Activated T-helper 9 cell treated with anti-CD3 and anti-CD28 coated beads, Interleukin-2, amount 50 U/mL, for 16 hours (primary cell): ENCODE data around the gene DNAJC16.
"Not testable (repeated sequence)": the region's sequence is repeated elsewhere in the genome, so short reads cannot be mapped to it uniquely, and the experiment has no call there.

ENCODE experiments used
- DNase-seq: peaks from one replicate; pipeline ENCODE4 v3.0.0-alpha.2; 2020; ENCODE audit warnings: low read depth

The DNAJC16 gene

DNA sequence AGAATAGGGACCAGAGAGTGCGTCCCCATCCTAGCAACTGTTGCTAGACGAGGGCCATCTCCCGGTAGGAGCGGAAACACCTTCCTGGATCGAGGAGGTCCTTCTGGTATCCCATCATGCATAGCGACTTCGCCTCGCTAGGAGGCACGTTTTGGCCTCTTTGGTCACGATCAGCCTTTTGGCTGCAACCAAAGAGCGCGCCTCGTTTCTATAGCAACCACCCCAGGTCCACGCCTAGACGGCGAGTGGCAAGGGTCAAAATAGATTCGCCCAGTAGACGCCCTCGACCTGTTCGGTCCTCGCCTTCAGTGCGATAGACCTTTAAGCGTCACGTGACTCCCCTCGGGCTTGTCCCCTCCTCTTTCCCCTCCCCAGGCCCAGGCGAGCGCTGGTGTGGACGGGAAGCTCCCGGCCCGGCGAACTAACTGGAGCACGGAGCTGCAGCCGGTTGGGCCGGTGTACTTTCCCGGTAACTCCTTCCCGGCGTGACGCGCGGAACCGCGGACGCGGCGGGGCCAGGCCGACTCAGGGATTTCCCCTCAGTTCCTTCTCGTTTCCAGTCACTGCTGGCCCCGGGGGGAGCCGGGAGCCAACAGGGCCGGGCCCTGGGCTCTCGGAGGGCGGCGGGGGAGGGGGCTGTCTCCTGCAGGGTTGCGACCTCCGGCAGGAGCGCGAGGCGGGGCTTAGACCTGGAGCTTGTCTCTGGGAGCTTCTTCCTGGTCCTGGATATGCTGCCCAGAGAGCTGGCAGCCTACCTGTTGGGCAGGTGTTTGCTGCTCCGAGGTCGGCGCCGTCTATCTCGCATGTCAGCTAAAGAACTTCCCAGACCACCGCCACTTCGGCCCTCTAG, at the start of gene DNAJC16:
TSS of gene DNAJC16 (plus strand) at position 359 of the 850 bp plus-strand sequence. CDS start 2,258 bp downstream, outside the sequence.
- DNase-seq, result peak; percentile 91

DNA sequence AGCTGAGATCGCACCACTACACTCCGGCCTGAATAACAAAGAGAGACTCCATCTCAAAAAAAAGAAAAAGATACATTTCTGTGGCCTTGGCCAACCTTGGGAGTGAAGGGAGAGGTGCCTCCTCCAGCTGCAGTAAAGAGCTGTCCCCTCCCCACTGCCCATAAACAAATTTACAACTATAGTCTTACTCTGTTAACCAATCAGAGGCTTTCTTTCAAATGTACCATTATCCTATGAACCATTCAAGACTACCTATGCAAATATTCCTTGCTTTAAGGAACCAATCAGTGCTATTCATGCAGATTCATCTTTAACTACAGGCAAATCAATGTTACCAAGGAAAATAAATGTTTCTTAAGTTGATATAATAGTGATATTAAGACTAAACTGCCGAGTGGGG, 49.7 kb upstream of the DNAJC16 start:
- no peak for DNase-seq

DNA sequence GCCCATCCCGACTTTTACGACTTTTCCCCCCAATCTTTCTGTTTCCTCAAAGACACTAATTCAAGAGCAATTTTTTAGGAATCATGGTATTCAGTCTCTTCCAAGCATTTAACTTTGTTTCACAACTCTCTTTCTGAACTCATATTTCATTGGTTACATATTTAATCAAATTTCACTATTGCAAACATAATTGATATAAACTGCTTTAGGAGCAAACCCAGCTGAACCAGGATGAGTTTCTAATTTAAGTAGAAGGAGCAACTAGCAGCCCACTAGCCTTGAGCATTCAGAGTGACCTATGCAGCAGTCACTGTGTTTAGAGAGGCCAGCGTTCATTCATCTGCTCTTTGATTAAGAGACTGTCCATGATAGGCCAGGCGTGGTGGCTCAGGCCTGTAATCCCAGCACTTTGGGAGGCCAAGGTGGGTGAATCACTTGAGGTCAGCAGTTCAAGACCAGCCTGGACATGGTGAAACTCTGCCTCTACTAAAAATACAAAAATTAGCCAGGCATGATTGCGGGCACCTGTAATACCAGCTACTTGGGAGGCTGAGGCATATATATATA, 48.9 kb upstream of the DNAJC16 start:
- no peak for DNase-seq

DNA sequence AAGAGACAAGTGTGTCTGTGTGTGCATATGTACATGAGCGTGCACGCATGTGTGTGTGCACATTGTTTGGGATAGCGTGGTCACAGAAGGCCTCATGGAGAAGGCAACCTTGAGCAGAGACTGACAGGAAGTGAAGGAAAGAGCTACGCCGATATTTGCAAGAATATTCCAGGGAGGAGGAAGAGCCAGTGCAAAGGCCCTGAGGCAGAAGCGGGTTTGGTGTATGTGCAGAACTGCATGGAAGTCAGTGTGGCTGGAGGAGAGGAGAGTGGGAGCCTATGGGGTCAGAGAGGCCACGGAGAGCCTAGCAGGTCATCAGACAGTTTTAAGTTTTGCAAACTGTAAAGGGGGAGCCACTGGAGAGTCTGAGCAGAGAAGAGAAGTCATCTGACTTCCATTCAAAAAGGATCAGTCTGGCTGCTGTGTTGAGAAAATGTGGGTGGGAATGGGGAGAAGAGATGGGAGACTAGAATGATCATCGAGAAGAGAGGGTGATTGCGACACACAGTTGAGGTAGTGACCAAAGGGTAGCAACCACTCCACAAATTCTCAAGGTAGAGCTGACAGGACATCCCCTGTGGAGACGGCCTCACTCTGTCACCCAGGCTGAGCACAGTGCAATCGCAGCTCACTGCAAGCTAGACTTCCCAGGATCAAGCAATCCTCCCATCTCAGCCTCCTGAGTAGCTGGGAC, 46.8 kb upstream of the DNAJC16 start:
- DNase-seq, result no peak

DNA sequence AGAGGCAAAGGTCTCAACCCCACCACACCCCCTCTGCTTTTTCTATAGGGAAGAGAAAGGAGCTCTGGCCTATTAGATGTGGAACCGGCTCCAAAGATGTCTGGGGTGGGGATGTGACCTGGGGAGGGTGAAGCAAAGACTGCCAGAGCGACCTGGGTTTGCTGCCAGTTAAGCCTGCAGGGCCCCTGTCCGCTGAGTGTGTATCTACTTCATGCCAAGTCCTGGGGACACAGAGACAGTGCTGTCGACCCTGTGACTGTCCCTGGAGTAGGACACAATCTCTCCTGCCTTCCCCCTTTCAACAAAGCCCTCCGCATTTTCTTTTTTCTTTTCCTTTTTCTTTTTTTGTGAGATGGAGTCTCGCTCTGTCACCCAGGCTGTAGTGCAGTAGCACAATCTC, 44.2 kb upstream of the DNAJC16 start:
- not testable (repeated sequence) for DNase-seq

DNA sequence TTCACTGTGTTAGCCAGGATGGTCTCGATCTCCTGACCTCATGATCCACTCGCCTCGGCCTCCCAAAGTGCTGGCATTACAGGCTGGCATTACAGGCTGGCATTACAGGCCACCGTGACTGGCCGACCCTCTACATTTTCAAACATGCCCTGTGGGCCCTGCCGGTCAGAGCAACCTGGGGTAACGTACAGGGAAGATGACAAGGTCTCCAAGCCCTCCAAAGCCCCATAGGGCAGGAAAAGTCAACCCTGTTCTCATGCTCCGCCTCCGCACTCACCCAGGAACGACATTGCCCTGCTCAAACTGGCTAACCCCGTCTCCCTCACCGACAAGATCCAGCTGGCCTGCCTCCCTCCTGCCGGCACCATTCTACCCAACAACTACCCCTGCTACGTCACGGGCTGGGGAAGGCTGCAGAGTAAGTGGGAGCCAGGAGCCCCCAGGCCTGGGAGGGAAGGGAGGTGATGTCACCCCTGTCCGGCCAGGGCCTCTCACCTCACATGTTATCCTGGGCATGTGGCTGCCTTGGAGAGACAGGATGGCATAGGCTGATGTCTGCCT, 43.6 kb upstream of the DNAJC16 start:
- DNase-seq, result not testable (repeated sequence)

DNA sequence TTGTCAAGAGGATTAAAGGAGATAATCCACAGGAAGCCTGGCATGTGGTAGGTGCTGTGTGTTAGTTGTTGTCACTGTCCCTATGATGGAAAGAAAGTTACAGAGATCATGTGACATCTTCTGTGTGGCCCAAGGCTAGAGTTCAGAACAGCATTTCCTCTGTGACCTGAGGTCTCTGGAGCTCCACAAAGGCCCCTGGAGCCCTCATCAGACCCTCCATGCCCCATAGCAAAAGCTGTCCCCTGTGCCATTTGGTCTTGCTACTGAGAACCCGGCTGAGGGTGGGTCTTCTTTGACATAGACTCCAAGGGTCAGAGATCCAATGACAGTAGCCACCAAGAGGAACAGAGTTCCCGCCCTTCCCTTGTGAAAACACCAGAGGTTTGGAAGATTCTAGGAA, 42.7 kb upstream of the DNAJC16 start:
- DNase-seq, result no peak

DNA sequence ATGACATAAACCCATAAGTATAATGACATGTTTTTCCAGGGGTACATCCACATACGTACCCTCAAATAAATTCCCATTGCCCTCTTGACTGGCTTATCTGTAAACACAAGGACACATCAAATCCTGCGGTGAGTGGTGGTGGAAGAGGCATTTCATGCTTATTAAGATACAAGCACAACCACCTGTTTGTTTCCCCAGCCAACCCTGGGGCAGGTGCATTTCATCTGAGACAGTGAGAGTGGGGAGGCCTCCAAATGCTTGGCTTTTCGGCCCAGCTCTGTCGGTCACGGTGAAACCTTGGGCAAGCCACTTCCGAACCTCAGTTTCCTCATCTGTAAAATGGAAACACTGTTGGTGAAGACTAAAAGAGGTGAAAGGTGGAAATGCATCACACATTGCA, 42.2 kb upstream of the DNAJC16 start:
- not testable (repeated sequence) for DNase-seq

DNA sequence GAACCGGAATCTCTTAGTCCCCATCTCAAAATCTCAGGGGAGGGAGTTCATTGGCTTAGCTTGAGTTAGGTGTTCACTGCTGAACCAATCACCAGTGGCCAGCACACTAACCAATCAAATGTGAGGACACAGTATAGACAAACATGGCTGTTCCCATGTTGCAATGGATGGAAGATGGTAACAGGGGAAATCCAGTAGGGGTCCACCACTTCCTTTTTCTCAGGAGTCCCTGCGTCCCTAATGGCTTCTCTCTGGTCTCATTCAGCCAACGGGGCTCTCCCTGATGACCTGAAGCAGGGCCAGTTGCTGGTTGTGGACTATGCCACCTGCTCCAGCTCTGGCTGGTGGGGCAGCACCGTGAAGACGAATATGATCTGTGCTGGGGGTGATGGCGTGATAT, 41.0 kb upstream of the DNAJC16 start:
- DNase-seq, result no peak

DNA sequence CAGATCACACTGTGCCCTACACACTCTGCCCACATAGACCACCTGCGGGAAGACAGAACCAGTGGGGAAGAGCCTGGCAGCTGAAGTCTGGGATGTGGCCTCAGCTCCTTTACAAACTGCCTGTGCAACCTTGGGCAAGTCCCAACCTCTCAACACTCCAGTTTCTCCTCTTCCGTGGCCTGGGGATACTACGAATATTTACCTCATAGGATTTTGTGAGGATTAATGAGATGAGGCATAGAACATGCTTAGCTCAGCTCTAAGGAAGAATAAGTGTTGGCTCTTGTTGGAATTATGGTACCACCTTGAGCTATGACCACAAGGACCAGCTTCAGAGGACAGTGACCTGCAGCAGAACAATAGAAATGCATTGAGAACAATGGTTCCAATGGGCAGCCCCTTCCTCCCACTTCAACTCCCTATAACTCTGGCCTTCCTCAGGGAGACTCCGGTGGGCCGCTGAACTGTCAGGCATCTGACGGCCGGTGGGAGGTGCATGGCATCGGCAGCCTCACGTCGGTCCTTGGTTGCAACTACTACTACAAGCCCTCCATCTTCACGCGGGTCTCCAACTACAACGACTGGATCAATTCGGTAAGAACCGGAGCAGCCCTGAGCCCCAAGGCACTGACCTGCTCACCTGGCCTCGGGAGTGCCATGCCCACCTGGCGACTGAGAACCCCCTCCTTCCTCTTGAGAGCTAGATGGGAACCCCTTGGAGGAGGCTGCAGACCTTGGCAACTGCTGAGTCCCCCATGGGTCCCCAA, 39.6 kb upstream of the DNAJC16 start:
- not testable (repeated sequence) for DNase-seq

DNA sequence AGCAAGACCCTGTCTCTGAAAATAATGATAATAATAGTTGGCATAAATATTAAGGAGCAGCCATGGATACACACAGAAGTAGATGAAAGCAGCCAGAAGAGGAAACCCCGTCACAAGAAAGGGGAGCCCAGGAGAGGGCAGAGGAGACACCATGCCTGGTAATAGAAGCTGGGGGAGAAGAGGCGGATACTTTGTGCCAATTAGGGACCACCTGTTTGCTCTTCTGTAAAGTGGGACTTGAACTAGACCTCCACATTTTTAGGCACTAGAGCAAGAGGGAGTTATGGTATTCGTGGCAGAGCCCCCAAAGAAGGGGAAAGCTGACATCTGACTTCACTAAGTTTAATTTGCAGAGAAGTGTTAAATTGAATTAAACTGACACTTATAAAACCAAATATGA, 38.3 kb upstream of the DNAJC16 start:
- no peak for DNase-seq

DNA sequence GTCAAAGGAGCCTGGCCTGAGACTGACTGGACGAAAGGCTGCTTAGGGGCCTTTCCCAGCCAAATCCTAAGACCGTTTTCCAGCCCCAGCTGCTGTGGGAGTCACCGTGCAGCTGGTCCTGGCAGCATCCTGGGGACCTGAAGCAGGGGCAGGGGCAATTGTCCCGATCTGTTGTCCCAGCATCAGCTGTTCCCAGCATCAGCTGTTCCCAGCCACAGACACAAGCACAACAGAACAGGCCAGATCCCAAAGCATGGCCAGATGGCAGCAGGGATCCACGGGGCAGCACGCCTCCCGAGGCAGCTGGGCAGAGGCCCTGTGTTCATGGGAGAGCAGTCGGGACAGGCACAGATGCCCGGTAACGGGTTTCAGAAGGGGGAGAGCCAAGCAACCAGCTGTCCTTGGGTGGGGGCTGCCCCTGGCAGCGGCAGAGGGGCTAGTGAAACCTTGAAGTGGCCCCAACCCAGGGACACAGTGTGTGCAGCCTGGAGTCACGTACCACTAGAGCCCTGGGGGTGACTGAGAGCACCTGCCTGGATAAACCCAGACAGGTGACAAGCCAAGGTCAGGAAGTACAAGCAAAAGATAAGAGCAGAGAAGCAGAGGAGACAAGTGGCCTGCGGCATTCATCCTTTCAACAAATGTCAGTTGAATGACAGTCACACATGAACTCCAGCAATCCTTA, 37.5 kb upstream of the DNAJC16 start:
- no peak for DNase-seq

DNA sequence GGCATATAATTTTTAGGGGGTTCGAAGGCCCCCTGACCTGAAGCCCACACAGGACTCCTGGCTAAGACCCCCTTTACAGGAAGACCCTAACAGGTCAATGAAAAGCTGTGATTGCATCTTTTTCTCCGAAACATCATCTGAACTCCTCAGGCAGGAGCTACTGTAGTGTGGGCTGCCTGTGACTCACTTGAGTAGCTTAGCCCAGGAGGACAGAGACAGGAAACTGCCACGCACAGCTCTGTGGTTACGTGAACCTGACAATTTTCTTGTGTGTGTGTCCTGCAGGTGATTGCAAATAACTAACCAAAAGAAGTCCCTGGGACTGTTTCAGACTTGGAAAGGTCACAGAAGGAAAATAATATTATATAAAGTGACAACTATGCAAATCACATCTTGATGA, 35.6 kb upstream of the DNAJC16 start:
- DNase-seq, result not testable (repeated sequence)

DNA sequence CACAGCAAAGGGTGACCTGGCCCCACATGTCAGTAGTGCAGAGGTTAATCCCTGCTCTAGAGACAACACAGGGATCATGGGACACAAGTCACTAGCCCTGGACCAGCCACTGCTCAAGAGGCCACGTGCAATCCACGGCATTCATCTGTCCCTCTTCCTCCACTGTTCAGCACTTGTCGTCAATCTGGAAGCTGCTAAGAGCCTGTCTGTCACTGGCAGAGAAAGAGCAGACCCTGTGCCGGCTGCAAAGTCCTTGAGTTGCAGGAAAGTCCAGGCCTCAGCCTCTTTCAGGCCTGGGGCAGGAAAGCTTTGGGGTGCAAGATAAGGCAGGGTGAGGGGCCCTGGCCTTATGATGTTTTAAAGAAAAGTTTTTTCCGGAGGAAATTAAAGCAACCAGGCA, 34.1 kb upstream of the DNAJC16 start:
- no peak for DNase-seq

DNA sequence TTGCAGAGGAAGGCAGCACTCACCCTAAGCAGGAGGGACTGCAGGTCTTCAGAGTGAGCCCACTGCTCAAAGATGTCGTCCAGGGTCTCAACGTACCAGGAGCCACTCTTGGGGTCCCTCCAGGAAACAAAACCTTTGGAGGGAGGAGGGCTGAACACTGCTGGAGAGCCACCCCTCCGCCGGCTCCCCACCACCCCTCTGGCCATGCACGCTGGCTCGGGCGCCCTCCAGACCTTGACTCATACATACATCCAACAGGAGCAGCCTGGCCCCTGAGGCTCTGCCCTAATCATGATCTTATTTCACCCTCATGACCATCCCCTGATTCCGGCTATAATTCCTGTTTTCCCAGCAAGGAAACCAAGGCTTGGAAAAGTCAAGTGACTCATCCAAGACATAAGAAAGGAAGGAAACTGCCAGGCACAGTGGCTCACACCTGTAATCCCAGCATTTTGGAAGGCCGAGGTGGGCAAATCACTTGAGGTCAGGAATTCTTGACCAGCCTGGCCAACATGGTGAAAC, 32.7 kb upstream of the DNAJC16 start:
- no peak for DNase-seq

DNA sequence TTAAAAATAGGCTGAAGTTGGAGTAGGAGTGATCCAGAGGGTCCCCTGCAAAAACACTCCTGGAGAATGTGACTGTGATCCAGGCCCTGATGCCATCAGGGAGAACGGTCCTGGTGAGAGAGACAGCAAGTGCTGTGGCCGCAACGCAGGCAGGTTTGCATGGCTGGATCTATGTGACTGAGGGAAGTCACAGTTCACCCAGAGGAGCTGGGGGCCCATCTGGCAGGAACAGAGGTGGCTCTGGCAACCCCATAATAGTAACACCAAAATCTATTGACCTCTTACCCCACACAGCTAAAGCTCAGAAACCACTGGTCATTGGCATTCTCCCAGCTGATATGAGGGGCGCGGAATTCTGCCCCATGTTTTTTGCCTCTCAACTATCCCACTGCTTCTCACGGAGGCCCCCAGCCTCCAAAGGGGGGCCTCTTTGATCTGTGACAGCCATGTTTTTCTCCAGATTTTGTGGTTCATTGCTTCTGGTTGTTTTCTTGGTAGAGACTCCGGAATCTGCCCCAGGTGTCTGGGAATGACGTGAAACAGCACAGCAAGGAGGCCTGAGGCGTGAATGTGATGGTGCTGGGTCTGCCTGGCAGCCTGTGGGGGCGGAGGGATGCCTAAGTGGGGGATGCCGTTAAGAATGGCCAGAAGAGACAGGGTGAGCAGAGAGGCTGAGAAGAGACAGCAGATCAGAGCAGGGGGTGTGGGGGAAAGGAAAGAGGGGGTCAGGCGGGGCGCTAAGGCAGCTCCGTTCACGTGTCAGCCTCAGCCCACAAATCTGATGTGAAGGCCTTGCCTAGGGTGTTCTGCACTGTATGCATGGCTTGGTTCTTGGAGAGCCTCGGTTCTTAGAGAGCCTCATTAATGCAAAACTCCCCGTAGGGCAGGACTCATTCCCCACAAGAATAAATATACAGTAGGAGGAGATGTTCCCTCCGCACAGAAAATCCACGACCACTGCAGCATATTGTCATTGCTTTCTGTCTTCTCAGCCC, 26.2 kb upstream of the DNAJC16 start:
- no peak for DNase-seq

DNA sequence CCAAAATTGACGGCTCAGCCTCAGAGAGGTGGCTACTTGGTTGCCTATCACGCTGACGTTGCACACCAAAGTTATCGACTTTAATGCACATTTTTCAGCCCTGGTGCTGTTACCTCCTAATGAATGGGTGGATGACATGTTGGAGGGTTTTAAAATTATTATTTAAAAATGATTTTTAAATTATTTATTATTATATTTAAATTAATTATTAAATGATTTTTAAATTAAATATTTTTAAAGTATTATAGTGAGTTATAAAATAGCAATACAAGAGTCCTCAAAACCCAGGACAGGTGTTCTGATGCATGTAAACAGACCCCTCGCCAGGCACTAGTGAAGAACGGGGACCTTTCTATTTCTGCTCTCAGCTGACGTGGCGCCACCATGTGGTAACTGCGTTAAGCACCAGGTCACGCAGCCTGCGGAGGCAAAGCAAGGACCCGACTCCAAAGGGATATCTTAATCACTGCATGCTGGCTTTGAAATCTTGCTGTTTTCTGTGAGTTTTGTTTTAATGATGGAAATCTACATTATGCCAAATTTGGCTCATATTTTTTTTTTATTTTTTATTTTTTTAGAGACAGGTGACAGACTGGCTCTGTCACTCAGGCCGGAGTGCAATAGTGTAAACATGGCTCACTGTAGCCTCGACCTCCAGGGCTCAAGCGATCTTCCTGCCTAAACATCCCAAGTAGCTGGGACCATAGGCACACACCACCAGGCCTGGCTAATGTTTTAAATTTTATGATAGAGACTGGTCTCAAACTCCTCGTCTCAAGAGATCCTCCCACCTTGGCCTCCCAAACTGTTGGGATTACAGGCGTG, 25.2 kb upstream of the DNAJC16 start:
- peak; percentile 10 for DNase-seq

DNA sequence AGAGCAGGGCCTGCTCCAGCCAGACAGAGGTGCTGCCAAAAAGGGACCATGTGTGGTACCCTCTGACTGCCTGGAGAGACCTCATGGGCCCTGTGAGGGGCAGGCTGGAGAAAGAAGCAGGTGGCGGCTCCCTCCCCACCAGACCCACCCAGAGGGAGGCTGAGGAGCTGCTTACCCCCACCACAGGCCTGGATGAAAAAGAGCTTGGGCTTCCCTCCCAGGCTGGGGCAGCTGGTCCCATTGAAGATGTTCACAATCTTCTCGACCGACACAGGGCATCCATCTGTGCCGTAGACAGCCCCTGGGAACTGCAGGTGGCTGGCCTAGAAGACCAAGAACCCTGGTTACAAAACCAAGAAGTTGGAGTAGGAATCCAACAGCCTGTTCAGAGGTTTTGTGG, 22.2 kb upstream of the DNAJC16 start:
- no peak for DNase-seq

DNA sequence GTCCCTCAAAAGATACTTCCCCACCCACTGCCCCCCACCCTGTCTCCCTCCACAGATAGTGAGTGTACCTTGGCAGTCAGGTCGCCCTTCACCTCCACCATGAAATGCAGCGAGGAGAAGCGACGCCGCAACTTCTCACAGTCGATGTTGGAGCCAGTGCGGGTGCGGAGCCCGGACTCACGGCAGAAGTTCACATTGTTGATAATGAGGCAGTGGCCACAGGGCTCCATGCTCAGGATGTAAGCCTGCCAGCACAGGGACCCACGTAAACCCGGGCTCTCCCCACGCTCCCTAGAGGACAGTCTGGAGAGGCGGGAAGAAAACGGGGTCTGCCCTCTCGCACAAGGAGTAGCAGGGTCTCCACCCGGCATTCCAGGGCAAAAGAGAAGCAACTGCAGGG, 19.8 kb upstream of the DNAJC16 start:
- DNase-seq, result no peak
